HCT116 (cell line): Measurements from ENCODE around the gene FAM50A. TPM values are rescaled to one million over a fixed set of nuclear protein-coding genes. Genes with fewer than 3 reads are reported as not detected.

Source experiments
- ATAC-seq: fragments of 200-7000 bp; cut with Tn5 transposase; 2 replicates; pipeline ENCODE4 v1.9.1; 2020; ENCODE audit warnings: mild to moderate bottlenecking, moderate library complexity
- BruUV-seq: library from RNA; stranded (reverse); fragments of 400-500 nt; replicated peaks from 2 replicates; lab custom pipeline; 2021; lab: Mats Ljungman, UMichigan
- CTCF ChIA-PET: fragments of 300-600 bp; sonication (Branson Sonifier 250); formaldehyde crosslinking; loops from one replicate; lab custom pipeline; 2021; ENCODE audit warnings: antibody characterized with exemption; lab: Charles Lee
- POLR2A ChIA-PET: fragments of 300-600, 350-600 bp; sonication (Branson Sonifier 250); formaldehyde crosslinking; loops from one replicate; lab custom pipeline; 2021; ENCODE audit warnings: antibody characterized with exemption; lab: Charles Lee
- RAD21 ChIA-PET, 2 experiments: fragments of 300-600 bp; sonication (Branson Sonifier 250); formaldehyde crosslinking; loops; one replicate each; lab custom pipeline; 2023; ENCODE audit warnings: low total read pairs in 2 of 2; ENCODE audit not compliant: uncharacterized antibody in 2 of 2, unreplicated experiment in 2 of 2, low non-redundant PET in 1 of 2; lab: Charles Lee
- DNase-seq: peaks from one replicate; pipeline ENCODE4 v3.0.0-alpha.2; 2010; ENCODE audit warnings: low read depth, low spot score
- H2AFZ ChIP-seq: fragments of 200-600 bp; shearing (Covaris generic), sonication (generic); 2 replicates; pipeline ENCODE4 v1.6.1; 2017; ENCODE audit warnings: low read depth, mixed run types, mixed read lengths, antibody characterized with exemption, low read length; ENCODE audit not compliant: poor library complexity, severe bottlenecking
- H3K27ac ChIP-seq: 2 replicates; pipeline ENCODE4 v1.5.1; 2012; ENCODE audit warnings: low read depth, low read length
- H3K27me3 ChIP-seq: fragments of 200-600 bp; sonication (generic); 2 replicates; pipeline ENCODE4 v1.6.1; 2016; ENCODE audit warnings: mixed run types, low read length, mixed read lengths; ENCODE audit not compliant: insufficient read depth
- H3K36me3 ChIP-seq, 2 experiments: fragments of 200-500 bp in 1 of 2; fragments of 200-600 bp in 1 of 2; sonication (Bioruptor generic) in 1 of 2; sonication (generic) in 1 of 2; 2 replicates each; pipeline versions ENCODE4 v1.5.1 to v1.6.1; 2014 to 2016; ENCODE audit warnings: low read length in 2 of 2, inconsistent platforms in 1 of 2, mixed read lengths in 1 of 2, mixed run types in 1 of 2; ENCODE audit not compliant: insufficient read depth in 2 of 2, control insufficient read depth in 1 of 2
- H3K4me1 ChIP-seq, 2 experiments: fragments of 200-600 bp in 1 of 2; sonication (generic) in 1 of 2; 2 replicates each; pipeline versions ENCODE4 v1.5.1 to v1.6.1; 2012 to 2017; ENCODE audit warnings: low read length in 2 of 2, inconsistent platforms in 1 of 2, mild to moderate bottlenecking in 1 of 2, mixed read lengths in 1 of 2, mixed run types in 1 of 2, moderate library complexity in 1 of 2; ENCODE audit not compliant: insufficient read depth in 2 of 2, control insufficient read depth in 1 of 2
- H3K4me2 ChIP-seq: fragments of 200-600 bp; sonication (generic); 2 replicates; pipeline ENCODE4 v1.6.1; 2017; ENCODE audit warnings: mixed run types, low read length, mixed read lengths
- H3K4me3 ChIP-seq, 2 experiments: fragments of 200-600 bp in 1 of 2; sonication (generic) in 1 of 2; replicated peaks in 1 of 2; 2 replicates each; pipeline ENCODE4 v1.5.1; 2011 to 2016; ENCODE audit warnings: low read length in 2 of 2, control low read depth in 1 of 2, low read depth in 1 of 2, mild to moderate bottlenecking in 1 of 2, mixed read lengths in 1 of 2, mixed run types in 1 of 2
- H3K79me2 ChIP-seq: fragments of 200-600 bp; sonication (generic); 2 replicates; pipeline ENCODE4 v1.6.1; 2017; ENCODE audit warnings: mild to moderate bottlenecking, mixed run types, low read length, moderate library complexity, mixed read lengths; ENCODE audit not compliant: insufficient read depth
- H3K9ac ChIP-seq: fragments of 200-600 bp; sonication (generic); 2 replicates; pipeline ENCODE4 v1.6.1; 2016; ENCODE audit warnings: low read length, mixed read lengths
- H3K9me2 ChIP-seq: fragments of 200-600 bp; sonication (generic), shearing (Covaris generic); 2 replicates; pipeline ENCODE4 v1.6.1; 2017; ENCODE audit warnings: mixed run types, mild to moderate bottlenecking, moderate library complexity; ENCODE audit not compliant: insufficient read depth
- H3K9me3 ChIP-seq, 2 experiments: fragments of 200-500 bp in 1 of 2; fragments of 200-600 bp in 1 of 2; sonication (Bioruptor generic) in 1 of 2; sonication (generic) in 1 of 2; 2 replicates each; pipeline ENCODE4 v1.6.1; 2014 to 2017; ENCODE audit warnings: low read length in 2 of 2, mixed read lengths in 2 of 2, inconsistent platforms in 1 of 2, low read depth in 1 of 2, mild to moderate bottlenecking in 1 of 2, mixed run types in 1 of 2, moderate library complexity in 1 of 2; ENCODE audit not compliant: control insufficient read depth in 1 of 2, insufficient read depth in 1 of 2
- H4K20me1 ChIP-seq: fragments of 200-600 bp; sonication (generic), shearing (Covaris generic); 2 replicates; pipeline ENCODE4 v1.6.1; 2017; ENCODE audit warnings: mixed run types, mild to moderate bottlenecking, moderate library complexity; ENCODE audit not compliant: insufficient read depth
- CTCF ChIP-seq, 3 experiments: fragments of 200-600 bp in 1 of 3; sonication (generic) in 1 of 3; IDR thresholded peaks in 2 of 3; conservative IDR thresholded peaks in 1 of 3; 2 replicates each; pipeline ENCODE4 v1.5.1; 2012 to 2017; ENCODE audit warnings: low read depth in 2 of 3, low read length in 2 of 3, antibody characterized with exemption in 1 of 3, borderline replicate concordance in 1 of 3, control low read depth in 1 of 3, mild to moderate bottlenecking in 1 of 3, mixed read lengths in 1 of 3, mixed run types in 1 of 3, moderate library complexity in 1 of 3; ENCODE audit not compliant: insufficient read depth in 1 of 3
- JUND ChIP-seq: IDR thresholded peaks from 2 replicates; pipeline ENCODE4 v1.6.1; 2012
- MAX ChIP-seq: IDR thresholded peaks from 2 replicates; pipeline ENCODE4 v1.6.1; 2012
- POLR2A ChIP-seq: IDR thresholded peaks from 2 replicates; pipeline ENCODE4 v1.7.0; 2011; ENCODE audit warnings: borderline replicate concordance; ENCODE audit not compliant: insufficient read depth, insufficient read length; ENCODE audit errors: extremely low read depth
- SP1 ChIP-seq: IDR thresholded peaks from 2 replicates; pipeline ENCODE4 v1.6.1; 2012; ENCODE audit warnings: low read depth
- YY1 ChIP-seq: IDR thresholded peaks from 2 replicates; pipeline ENCODE4 v1.6.1; 2011; ENCODE audit warnings: low read length, low read depth, moderate library complexity, mild to moderate bottlenecking; ENCODE audit not compliant: insufficient replicate concordance; ENCODE audit errors: extremely low read depth
- intact Hi-C: fragments of 100-400 bp; cut with micrococcal nuclease; formaldehyde crosslinking; loops from 2 replicates; pipeline ENCODE4 v1.10.0; 2022
- total RNA-seq: library from RNA; stranded (reverse); gene quantifications from one replicate; pipeline ENCODE4 v1.2.1, GENCODE V29; 2021; ENCODE audit not compliant: unreplicated experiment

The FAM50A gene
- total RNA-seq, 1 experiment from 2014 or later = 46.5 TPM

- no peak overlapping the region for H3K4me2 ChIP-seq
- DNase-seq (no peak), ATAC-seq (no peak)
- no peaks in the 10 kb centered on the region for H3K79me2 ChIP-seq
- H3K36me3 ChIP-seq = no peaks in the 10 kb centered on the region; a peak in 1 of 4 replicates
- no peak overlapping the region for H2AFZ ChIP-seq
- RAD21 ChIA-PET = no interaction called here
- H3K27ac ChIP-seq = no peak overlapping the region
- H4K20me1 ChIP-seq = no peaks in the 10 kb centered on the region
- TF ChIP-seq SP1 (no peak), JUND (no peak), POLR2A (no peak), YY1 (no peak), CTCF (IDR thresholded peaks at IDR 0.05 in 2 of 3, conservative IDR thresholded peaks at IDR 0.05 in 1 of 3; ENCODE audit: borderline replicate concordance in 1 of 3, insufficient read depth in 1 of 3, low read depth in 2 of 3, low read length in 2 of 3) (no peak), MAX (no peak)
- intact Hi-C loops = no loop called here
- H3K9ac ChIP-seq = no peak overlapping the region
- H3K9me3 ChIP-seq = no peaks in the 10 kb centered on the region
- no TSS peak for BruUV-seq
- H3K4me1 ChIP-seq = no peaks in the 10 kb centered on the region
- CTCF ChIA-PET = no interaction called here
- H3K4me3 ChIP-seq = no peak overlapping the region
- POLR2A ChIA-PET = no interaction called here
- no peaks in the 10 kb centered on the region for H3K27me3 ChIP-seq
- no peaks in the 10 kb centered on the region for H3K9me2 ChIP-seq
These were observed 28.1 kb downstream of the FAM50A start for GRCh38 chrX:154471839-154472684.
